HepG2 (cell line): ENCODE measurements around the gene NECAP2.

Experiments used
- CHD2 ChIP-seq: IDR thresholded peaks from 2 replicates; pipeline ENCODE4 v1.6.1; 2011; ENCODE audit warnings: low read depth, low read length, improper control_type of control experiment
- EP300 ChIP-seq, 3 experiments: sonication (generic) in 1 of 3; formaldehyde crosslinking in 1 of 3; IDR thresholded peaks; 2 replicates each; pipeline versions ENCODE4 v1.5.1 to v1.6.1; 2011 to 2020; ENCODE audit warnings: low read depth in 2 of 3, low read length in 2 of 3, borderline replicate concordance in 1 of 3, improper control_type of control experiment in 1 of 3, mild to moderate bottlenecking in 1 of 3, missing genetic modification reagents in 1 of 3, moderate library complexity in 1 of 3
- GATAD1 ChIP-seq: IDR thresholded peaks from 2 replicates; pipeline ENCODE4 v1.6.1; 2016; ENCODE audit warnings: missing genetic modification reagents, missing compliant biosample characterization
- NR2F6 ChIP-seq, 2 experiments: IDR thresholded peaks; 2 replicates each; pipeline ENCODE4 v1.6.1; 2016; ENCODE audit warnings: antibody characterized with exemption in 1 of 2, mild to moderate bottlenecking in 1 of 2
- POLR2AphosphoS2 ChIP-seq: IDR thresholded peaks from 2 replicates; pipeline ENCODE4 v1.6.1; 2011; ENCODE audit warnings: low read depth, low read length, improper control_type of control experiment
- RELA ChIP-seq: sonication (generic); formaldehyde crosslinking; IDR thresholded peaks from 2 replicates; pipeline ENCODE4 v1.4.0; 2020; ENCODE audit warnings: missing genetic modification reagents
- SKI ChIP-seq: fragments of 450-650 bp; IDR thresholded peaks from one replicate; pipeline ENCODE4 v1.6.1; 2018; ENCODE audit warnings: mild to moderate bottlenecking; ENCODE audit not compliant: partially characterized antibody
- TCF12 ChIP-seq, 2 experiments: fragments of 450-650 bp in 1 of 2; sonication (generic) in 1 of 2; formaldehyde crosslinking in 1 of 2; IDR thresholded peaks; 2 replicates each; pipeline versions ENCODE4 v1.6.1 to v1.8.0; 2017 to 2022; ENCODE audit warnings: antibody characterized with exemption in 1 of 2, mild to moderate bottlenecking in 1 of 2, missing genetic modification reagents in 1 of 2, moderate library complexity in 1 of 2
- ZNF709 ChIP-seq: sonication (generic); formaldehyde crosslinking; IDR thresholded peaks from 2 replicates; pipeline ENCODE4 v1.5.0; 2020; ENCODE audit warnings: mild to moderate bottlenecking, missing genetic modification reagents
- ZSCAN30 ChIP-seq: sonication (generic); formaldehyde crosslinking; IDR thresholded peaks from 2 replicates; pipeline ENCODE4 v1.5.0; 2020; ENCODE audit warnings: mild to moderate bottlenecking, missing genetic modification reagents
- TF ChIP-seq, protein P1 (sequence below): fragments of 450-650 bp; IDR thresholded peaks from 2 replicates; pipeline ENCODE4 v1.6.1; 2017; ENCODE audit warnings: mild to moderate bottlenecking
- TF ChIP-seq, protein P2 (sequence below): sonication (generic); formaldehyde crosslinking; IDR thresholded peaks from 2 replicates; pipeline ENCODE4 v1.5.0; 2020; ENCODE audit warnings: mild to moderate bottlenecking, missing genetic modification reagents, moderate library complexity

GRCh38 chr1:16464917-16465625 lies 24.5 kb downstream of the NECAP2 start:
- TF ChIP-seq RELA (no peak), EP300 (IDR thresholded peaks at IDR 0.05; ENCODE audit: low read depth in 2 of 2, low read length in 2 of 2) (no peak), EP300 (CRISPR knock-in tag; IDR thresholded peaks at IDR 0.05; ENCODE audit: borderline replicate concordance) (no peak), ZNF709 (no peak), NR2F6 (IDR thresholded peaks at IDR 0.05) (no peak), NR2F6 (CRISPR knock-in tag; IDR thresholded peaks at IDR 0.05) (no peak), TCF12 (IDR thresholded peaks at IDR 0.05) (no peak), TCF12 (CRISPR knock-in tag; IDR thresholded peaks at IDR 0.05) (no peak), CHD2 (no peak), POLR2AphosphoS2 (no peak), SKI (no peak), ZSCAN30 (no peak), GATAD1 (no peak)
- TF ChIP-seq, protein P1, sequence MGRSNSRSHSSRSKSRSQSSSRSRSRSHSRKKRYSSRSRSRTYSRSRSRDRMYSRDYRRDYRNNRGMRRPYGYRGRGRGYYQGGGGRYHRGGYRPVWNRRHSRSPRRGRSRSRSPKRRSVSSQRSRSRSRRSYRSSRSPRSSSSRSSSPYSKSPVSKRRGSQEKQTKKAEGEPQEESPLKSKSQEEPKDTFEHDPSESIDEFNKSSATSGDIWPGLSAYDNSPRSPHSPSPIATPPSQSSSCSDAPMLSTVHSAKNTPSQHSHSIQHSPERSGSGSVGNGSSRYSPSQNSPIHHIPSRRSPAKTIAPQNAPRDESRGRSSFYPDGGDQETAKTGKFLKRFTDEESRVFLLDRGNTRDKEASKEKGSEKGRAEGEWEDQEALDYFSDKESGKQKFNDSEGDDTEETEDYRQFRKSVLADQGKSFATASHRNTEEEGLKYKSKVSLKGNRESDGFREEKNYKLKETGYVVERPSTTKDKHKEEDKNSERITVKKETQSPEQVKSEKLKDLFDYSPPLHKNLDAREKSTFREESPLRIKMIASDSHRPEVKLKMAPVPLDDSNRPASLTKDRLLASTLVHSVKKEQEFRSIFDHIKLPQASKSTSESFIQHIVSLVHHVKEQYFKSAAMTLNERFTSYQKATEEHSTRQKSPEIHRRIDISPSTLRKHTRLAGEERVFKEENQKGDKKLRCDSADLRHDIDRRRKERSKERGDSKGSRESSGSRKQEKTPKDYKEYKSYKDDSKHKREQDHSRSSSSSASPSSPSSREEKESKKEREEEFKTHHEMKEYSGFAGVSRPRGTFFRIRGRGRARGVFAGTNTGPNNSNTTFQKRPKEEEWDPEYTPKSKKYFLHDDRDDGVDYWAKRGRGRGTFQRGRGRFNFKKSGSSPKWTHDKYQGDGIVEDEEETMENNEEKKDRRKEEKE: no peak
- TF ChIP-seq, protein P2, sequence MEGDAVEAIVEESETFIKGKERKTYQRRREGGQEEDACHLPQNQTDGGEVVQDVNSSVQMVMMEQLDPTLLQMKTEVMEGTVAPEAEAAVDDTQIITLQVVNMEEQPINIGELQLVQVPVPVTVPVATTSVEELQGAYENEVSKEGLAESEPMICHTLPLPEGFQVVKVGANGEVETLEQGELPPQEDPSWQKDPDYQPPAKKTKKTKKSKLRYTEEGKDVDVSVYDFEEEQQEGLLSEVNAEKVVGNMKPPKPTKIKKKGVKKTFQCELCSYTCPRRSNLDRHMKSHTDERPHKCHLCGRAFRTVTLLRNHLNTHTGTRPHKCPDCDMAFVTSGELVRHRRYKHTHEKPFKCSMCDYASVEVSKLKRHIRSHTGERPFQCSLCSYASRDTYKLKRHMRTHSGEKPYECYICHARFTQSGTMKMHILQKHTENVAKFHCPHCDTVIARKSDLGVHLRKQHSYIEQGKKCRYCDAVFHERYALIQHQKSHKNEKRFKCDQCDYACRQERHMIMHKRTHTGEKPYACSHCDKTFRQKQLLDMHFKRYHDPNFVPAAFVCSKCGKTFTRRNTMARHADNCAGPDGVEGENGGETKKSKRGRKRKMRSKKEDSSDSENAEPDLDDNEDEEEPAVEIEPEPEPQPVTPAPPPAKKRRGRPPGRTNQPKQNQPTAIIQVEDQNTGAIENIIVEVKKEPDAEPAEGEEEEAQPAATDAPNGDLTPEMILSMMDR: no peak
